Endometrial microvascular endothelial cells (primary cell): ENCODE data around the gene PUM1. TPM values are rescaled to one million over a fixed set of nuclear protein-coding genes. Genes with fewer than 3 reads are reported as not detected.

Source experiments
- in situ Hi-C: cut with HindIII; loops from 2 replicates; pipeline ENCODE4 v1.10.0; 2017; ENCODE audit warnings: low sequenced_read_pairs, low pct_unique_long_range_greater_than_20kb; ENCODE audit errors: inconsistent ontology term
- total RNA-seq: library from RNA; depleted of rRNA; stranded (reverse); fragments of >200 nt; gene quantifications from one replicate; pipeline ENCODE4 v1.2.3, GENCODE V29; 2015; ENCODE audit errors: inconsistent ontology term

PUM1 gene
- total RNA-seq, 1 donor from 2014 or later, result 72.1 TPM

DNA sequence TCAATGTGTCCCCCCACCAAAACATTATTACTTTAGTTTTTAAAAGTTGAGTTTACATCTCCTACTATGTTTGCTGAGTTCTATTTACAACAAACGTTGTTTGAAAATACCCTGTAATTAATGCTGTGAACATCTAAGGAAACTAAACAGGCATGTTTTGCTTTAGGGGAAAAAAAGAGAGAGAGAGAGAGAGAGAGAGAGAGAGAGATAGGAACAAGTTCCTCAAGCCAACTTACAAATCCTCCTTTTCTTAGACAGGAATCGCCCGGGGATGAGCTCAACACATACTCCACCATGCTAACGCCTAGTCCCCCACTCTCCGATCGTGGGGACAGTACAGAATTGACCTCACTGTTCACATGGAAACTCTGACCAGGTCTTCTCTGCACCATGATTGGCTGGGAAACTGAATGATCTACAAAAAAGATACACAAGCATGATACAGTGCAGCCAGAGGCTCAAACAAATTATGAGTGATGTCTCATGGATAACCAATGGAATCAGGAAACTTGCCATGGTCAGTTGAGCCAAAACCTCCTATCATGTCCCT, 59.8 kb downstream of the PUM1 start:
- in situ Hi-C loops, result no loop called here

DNA sequence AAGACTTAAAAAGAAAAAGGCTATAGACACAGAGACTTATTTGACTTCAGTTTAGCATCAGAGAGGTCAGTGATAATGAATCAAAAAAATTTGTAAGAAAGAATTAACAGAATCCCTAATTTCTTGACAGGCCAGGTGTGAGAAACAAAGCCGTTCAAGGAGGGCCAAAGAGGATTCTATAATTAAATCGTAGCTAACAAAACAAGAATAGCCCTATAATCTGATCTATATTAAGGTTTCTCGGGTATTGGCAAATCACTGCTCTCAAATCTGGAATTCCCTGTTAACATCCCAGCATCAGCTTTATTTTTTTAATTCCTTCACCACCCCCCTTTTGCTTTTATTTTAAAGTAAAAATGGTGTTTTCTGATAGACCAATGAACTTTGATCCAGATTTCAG, 60.3 kb downstream of the PUM1 start:
- in situ Hi-C loops, result no loop called here

DNA sequence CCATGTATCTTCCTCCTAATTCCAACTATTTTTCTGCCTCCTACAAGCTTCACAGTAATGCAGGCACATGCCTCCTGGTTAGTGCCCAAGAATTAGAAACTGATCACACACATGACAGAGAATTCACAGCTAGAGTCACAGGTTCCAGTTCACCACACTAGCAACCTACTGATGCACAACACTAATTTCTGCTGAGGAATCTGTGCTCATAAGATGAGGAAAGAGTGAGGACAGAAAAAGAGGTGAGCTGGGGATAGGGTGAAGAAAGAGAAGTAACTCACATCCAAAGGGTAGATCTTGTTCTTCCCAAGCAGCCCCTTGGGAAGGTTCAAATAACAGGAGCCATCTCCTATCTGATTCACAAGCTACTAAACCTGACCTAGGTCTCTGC, 61.3 kb downstream of the PUM1 start:
- in situ Hi-C loops, result no loop called here

DNA sequence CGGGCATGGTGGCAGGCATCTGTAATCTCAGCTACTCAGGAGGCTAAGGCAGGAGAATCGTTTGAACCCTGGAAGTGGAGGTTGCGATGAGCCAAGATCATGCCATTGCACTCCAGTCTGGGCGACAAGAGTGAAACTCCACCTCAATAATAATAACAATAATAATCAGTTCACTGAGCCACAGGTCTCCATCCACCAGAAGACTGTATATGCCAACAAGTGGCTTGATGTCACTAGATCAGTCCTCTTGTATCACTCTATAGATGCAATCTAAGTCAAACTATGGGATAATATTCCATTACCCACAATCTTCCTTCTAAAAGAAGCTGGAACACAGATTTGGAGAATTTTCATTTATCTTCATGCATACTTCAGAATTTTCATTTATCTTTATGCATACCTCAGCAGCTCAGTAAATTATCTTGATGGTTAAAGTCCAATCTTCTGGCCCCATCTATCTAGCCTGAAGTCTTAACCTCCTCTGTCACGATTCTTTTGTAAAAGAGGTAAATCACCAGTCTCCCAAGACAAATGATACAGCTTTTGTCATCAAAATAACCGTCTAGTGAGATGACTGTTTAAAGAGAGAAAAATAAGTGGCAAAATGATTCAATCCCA, 61.8 kb downstream of the PUM1 start:
- in situ Hi-C loops, result no loop called here

DNA sequence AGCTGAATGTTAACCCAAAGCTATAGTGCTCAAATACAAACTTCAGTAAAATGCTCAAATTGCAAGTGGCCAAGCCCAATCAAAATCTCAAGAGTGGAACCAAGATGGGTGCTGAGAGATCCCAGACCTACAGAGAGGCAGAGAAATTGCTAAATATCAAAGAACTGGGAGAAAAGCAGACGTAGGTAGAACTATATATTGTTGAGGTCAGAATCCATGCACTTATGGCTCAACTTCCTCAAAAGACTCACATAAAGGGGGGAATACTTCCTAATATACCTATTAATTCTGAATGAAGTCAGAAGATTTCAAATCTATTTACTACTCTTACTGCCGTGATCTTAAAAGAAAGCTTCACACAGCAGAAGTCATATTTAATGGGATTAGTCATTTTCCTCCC, 65.2 kb downstream of the PUM1 start:
- in situ Hi-C loops, result no loop called here

DNA sequence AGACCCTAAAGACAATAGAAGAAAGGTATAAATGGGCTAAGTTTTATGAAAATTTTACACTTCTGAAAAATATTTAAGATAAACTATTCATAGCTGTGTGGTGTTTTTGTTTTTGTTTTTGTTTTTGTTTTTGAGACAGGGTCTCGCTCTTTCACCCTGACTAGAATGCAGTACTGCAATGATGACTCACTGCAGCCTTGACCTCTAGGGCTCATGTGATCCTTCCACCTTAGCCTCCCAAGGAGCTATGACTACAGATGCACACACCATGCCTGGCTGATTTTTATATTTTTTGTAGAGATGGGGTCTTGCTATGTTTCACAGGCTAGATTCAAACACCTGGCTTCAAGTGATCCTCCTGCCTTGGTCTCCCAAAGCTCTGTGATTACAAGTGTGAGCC, 66.6 kb downstream of the PUM1 start:
- in situ Hi-C loops, result no loop called here

DNA sequence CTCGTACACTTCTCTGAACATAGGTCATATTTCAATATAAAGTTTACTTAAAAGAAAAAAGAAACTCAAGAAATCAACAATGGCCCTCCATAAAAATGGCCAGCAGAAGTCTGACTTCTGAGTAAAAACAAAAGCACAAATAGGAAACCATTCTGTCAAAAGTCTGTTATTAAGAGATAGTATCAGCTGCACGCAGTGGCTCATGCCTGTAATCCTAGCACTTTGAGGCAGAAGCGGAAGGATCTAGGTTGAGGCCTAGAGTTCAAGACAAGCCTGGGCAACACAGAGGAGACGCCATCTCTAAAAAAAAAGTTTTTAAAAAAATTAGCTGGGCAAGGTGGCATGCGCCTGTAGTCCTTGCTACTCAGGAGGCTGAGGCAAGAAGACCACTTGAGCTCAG, 67.3 kb downstream of the PUM1 start:
- in situ Hi-C loops, result no loop called here

DNA sequence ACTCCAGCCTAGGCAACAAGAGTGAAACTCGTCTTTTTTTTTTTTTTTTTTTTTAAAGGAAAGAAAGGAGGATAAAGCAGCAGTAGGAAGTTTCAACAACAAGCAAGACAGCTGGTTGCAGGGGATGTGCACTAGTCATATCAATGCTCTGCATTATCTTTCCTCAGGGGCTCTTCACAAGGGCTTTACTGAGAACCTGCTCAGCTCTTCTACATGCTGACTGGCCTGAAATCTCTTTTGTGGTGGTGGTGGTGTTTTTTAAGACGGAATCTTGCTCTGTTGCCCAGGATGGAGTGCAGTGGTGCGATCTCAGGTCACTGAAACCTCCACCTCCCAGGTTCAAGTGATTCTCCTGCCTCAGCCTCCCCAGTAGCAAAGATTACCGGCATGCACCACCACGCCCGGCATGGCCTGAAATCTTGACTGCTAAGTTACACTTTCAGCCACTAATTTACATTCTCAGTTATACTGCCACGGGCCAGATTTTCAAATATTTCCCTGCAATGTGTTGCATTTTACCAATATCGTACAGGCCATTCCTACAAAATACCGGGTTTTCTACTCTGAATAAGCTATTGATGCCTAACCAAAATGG, 68.0 kb downstream of the PUM1 start:
- in situ Hi-C loops, result no loop called here

DNA sequence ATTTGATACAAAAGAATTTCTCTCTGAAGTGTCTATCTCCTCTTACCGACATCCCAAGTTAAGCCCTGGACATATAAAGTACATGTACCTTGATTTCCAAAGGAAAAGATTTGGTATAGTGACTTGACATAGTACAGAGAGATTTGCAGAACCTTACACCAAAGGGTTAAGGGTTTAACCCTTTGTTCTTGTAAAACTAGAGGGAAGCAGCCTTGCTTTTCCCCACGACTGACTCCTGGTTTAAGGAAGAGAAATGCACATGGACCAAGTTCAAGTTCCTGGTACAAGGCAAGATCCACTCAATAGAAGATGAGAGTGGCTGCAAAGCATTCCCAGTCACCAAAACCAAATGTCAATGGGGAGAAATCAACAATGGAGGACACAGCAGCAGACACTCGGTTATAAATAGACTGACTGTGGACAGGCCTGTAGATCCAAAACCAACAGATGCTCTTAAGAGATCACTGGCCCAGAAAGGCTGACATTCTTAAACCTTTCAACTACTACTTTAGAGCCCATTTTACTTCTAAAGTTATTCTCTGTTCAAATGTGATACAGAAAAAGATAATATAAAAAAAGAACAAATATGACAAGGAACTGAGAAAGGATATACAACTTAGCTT, 69.4 kb downstream of the PUM1 start:
- in situ Hi-C loops, result no loop called here

DNA sequence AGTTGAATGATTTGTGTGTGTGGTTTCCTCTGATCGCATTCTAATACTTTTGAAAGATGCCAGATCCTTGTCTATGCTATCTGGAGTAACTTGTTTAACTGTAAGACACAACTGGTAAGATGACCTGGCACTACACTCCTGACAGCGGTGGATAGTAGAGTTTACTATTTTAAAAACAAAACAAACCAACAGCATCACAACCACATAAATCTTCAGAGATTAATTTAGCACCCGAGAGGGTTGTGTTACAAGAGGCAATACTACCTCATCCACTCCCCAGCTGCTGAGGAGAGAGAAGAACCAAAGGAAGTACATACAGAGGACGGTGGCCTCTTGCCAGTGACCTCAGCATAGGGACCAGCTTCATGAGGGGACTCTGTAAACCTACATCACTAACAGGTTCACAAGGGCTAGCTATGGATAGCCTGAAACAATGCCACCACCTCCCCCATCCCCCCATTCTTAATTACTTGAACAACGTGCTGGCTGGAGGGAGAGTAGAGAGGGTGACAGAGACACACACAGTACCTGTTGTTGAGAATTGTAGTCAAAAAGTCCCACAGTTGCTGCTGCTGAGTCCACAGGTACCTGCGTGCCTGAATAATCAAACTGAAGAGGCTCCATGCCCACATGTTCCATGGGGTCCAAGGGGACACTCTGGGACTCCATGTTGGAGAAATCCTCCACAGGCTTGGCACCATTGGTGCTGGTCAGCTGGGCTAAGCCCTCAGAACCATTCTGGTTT, 73.5 kb downstream of the PUM1 start:
- in situ Hi-C loops, result no loop called here

DNA sequence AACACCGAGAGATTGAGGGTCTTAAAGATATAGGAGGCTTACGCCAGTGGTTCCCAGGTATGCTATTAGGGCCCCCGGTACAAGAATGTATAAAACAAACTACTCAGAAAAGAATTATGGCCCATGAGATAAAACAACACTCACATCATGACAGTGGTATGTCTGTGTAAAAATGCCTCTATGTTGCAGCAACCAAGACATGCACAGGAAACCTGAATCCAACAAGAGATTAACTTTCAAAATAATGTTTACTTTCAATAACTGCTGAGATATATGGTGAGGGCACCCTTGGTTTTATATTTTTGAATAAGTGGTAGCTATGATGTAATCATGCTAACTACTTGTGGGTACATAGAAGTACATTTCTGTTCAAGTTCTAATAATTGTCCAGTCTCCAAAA, 74.9 kb downstream of the PUM1 start:
- in situ Hi-C loops, result no loop called here

DNA sequence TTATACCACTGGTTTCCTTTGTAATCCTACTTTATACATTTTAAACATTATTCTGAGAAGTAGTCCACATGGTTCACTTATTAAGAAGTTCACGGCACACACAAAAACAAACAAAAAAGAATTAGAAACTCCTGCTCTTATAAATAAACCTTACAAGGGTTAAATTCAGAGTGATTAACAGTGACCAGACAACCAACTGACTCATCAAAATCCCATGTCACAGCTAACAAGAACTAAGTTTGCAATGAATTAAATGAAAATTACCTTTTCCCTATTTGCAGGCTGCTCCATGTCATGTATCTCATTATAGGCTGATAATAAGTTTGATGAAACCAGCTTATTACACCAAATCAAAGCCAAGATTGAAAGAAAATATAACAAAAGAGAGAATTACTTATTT, 77.5 kb downstream of the PUM1 start:
- in situ Hi-C loops, result no loop called here

DNA sequence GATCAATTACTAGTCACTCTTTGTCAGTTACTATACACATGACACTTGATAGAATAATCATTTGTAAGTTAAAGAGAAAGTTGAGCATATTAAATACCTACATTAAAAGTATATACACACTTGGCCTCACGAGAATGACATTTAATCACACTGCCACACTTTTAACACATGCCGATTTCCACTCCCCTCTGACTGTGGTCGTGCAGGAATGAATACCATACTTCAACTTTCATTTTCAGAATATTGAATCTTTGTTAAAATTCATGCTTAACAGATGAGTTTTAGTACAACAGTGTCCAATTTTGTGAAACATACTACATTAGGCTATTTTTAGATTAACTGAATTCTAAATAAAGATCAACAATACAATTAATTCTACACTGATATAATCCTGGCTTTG, 78.8 kb downstream of the PUM1 start:
- in situ Hi-C loops, result no loop called here

DNA sequence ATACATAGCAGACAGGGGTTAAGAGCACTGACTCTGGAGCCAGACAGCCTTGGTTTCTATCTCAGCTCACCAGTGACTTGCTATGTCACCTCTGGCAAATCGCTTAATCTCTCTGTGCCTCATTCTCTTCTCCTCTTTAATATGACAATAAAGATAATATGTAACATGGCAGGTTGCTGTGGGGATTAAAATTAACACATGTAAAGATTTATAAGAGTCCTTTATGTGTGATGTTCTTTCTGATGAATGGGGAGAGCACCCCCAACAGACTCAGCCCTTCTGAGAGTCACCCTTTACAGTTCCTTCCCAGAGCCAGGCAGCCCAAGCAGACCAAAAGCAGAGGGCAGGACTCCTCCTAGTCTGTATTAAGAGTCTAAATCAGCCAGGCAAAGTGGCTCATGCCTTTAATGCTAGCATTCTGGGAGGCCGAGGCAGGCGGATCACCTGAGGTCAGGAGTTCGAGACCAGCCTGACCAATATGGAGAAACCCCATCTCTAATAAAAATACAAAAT, 80.5 kb downstream of the PUM1 start:
- in situ Hi-C loops, result no loop called here

DNA sequence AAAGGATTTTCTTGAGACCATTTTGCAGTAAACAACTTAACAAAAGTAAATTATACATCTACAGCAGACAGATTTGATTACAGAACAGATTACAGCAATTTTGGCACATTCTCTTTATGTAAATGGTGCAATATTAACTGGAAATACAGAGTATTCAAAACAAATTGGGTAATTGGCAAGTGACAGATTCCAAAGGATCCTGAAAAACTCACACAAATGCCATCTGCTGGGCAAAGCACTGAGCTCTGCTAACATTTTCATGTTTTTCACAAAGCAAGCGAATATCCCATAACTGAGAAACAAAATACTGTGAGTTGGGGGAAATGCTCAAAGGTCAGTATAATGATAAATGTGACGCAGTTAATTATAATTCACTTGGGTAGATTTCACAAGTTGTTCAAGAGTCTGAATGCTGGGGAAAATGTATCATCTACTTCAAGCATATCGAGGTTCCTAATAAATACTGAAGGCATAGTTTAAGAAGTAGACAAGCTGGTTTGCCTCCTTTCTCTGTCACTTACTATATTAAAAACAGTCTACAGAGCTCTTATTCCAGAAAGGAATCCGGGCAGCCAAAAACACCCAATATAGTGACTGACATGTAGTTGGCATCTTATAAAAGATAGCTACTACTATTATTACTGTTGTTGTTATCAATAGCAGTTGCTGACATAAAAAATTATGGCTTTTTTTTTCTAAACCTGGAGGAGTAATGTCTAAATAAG, 81.2 kb downstream of the PUM1 start:
- in situ Hi-C loops, result no loop called here

DNA sequence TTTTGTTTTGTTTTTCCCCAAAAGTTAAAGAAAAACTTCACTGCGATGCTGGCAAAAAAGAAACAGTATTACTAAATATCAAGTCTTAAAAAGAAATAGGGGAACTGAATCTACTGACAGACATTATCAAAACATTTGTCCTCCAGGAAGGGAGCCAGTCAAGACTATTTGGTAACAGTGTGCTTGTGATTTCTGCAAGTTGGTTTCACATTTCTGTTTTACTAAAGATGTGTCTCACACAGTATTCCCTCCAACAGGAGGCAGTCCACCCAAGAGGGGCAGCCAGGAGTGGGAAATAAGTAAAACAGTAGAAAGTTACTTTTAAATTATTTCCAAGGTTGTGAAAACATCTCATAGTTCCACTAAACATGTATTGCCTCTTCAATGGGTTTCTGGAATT, 82.6 kb downstream of the PUM1 start:
- in situ Hi-C loops, result no loop called here

DNA sequence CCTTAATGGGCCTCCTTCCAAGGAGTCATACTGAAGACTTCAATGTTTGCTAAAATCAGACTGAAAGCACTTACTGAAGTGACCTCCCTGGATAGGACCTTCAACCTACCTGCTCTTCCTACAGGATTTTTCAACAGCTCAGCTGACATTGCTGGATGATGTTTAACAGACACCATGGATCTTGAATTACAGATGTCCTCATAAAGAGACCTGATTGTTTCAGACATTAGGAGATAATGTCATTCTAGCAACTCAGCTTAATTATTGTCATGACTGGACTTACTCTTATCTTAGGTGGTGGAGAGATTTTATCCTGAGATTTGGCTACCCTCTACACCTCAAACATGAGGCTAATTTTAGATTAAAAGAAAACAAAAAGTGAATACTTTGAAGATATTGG, 83.1 kb downstream of the PUM1 start:
- in situ Hi-C loops, result no loop called here

DNA sequence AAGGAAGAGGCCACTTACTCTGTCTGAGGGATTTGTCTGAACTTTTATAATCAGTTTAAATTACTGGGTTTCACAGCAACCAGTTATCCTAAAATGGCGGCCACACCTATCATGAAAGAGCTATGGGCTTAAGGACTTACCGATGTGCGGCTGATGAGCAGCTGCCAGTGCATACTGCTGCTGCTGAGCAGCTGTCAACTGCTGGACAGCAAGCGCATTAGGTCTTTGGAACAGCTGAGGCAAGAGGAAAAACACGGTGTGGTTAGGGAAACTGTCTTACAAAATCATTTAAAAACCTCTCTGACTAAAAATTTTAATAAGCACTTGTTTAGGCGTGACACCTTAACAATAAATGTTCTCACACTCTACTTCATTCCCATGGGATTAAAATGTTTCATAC, 84.3 kb downstream of the PUM1 start:
- in situ Hi-C loops, result no loop called here

DNA sequence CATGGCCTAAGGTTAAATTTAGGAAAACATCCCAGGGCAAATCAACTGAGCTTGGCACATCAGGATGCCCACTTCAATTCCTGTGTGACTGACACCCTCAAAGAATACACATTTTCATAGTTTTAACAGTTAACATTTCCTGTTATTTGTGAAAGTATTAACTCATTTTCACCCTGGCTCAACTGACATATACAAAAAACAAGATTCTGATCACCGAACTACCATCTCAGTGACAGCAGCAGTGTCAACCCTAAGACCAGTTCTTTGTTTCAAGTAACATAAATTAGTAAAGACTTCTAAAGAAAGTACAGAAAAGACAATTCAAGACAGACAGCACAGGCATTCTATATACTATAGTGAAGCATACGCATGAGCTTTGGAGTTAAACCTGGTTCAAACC, 88.0 kb downstream of the PUM1 start:
- in situ Hi-C loops, result no loop called here
